CD4-positive, alpha-beta T cell treated with Interleukin-10 for 1 hour (primary cell): ENCODE measurements around the gene ATP1B1.

Experiments
- DNase-seq: peaks from one replicate; pipeline ENCODE4 v3.0.0-alpha.2; 2020

Gene ATP1B1

GRCh38 chr1:169106095-169106920, at the start of gene ATP1B1:
TSS of gene ATP1B1 (plus strand) at chr1:169106690. CDS start at chr1:169106830, 140 bp downstream.
- peak; percentile 84 for DNase-seq

DNA sequence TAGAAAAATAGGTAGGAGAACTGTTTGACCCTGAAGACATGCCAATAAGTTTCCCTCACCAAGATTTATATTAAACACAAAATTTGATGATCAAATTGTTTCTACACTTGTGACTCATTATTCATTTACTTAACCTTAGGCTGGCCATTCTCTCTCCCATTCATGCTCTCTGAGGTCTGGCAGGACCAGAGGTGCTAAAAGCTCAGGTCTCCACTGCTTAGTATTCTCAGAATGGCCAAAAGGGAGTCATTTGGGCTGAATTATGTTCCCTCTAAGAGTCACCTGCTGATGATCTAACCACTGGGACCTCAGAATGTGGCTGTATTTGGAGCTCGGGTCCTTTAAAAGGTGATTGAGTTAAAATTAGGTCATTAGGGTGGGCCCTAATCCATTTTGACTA, 47.1 kb upstream of the ATP1B1 start:
- no peak for DNase-seq

- DNase-seq = no peak
These were observed 46.3 kb upstream of the ATP1B1 start for GRCh38 chr1:169060043-169060722.

DNA sequence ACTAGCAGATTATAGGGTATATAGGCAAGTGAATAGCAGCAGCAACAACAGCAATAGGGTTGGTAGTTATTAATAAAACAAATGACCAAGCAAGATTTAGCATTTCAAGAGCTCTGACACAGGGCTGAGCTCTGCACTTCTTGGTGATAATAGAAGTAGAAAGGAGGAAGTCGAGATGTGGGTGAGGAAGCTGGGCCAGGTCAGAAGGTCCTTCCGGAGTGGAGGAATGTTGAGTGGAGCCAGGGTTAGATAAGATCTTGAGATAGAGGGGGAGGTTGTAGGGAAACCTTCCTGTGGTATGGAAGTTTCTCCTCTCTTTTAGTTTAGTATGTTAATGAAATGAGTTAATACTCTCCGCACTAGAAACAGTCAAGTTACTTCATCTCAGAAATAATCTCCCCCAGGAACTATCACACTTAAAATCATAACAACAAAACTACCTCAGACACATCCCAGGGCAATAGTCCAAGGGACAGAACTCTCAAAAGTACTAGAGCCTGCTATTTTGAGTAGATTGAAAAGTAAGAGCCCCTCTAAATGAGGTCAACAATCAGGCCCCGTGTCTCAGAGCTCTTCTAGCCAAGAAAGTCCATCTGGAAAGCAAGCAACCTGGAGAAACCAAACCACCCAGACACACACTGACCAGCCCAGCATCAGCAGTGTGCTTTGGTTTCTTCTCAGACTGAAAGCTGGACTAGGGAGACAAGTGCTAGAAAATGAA, 45.4 kb upstream of the ATP1B1 start:
- DNase-seq = no peak

DNA sequence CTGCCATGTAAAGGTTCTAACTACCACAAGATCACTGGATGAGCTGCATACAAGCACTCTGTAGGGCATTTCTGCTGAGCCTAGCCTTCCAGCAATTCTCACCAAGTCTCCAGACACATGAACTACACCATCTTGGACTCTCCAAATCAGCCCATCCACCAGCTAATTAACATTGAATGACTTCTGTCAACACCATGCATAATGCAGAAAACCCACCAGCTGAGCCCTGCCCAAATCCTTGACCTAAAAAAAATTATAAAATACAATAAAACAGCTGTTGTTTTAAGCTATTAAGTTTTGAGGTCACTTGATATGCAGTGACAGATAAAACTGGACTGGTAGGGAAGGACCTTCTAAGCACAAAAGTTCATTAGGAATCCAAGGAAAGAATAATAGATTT, 44.3 kb upstream of the ATP1B1 start:
- no peak for DNase-seq

GRCh38 chr1:169064103-169064502, 42.4 kb upstream of the ATP1B1 start:
- DNase-seq = no peak

DNA sequence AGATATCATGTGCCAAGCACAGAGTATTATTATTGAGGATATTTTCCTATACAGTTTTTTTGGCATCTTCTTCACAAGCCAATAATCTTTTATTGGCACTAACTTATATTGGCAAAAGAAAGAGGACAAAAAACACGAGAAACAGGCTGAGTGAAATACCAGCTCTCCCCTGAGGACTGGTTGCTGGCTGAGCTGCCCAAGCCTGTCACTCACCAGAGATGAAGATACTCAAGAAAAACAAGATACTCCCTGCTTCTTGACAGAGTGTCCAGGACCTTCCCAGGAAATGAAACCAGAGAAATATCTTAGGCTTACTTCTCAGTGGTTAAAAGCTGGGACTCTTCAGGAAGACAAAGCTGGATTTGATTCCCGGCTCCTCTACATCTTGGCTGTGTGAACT, 35.9 kb upstream of the ATP1B1 start:
- DNase-seq = no peak

DNA sequence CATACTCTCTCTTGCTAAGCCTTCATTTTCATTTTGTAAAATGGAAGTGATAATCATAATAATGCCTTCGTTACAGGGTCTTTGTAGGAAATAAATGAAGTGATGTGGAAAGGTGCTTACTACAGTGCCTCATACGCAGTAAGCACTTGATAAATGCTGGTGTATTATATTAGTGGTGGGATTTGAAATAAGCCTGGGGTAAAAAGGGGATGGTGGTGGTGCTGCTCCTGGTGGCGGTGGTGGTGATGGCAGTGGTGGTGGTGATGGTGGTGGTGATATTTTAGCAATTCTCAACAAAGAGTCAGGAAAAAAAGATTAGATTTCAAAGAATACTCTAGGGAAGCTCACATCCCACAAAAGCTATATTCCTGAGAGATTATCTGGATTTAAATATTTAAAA, 35.5 kb upstream of the ATP1B1 start:
- no peak for DNase-seq

DNA sequence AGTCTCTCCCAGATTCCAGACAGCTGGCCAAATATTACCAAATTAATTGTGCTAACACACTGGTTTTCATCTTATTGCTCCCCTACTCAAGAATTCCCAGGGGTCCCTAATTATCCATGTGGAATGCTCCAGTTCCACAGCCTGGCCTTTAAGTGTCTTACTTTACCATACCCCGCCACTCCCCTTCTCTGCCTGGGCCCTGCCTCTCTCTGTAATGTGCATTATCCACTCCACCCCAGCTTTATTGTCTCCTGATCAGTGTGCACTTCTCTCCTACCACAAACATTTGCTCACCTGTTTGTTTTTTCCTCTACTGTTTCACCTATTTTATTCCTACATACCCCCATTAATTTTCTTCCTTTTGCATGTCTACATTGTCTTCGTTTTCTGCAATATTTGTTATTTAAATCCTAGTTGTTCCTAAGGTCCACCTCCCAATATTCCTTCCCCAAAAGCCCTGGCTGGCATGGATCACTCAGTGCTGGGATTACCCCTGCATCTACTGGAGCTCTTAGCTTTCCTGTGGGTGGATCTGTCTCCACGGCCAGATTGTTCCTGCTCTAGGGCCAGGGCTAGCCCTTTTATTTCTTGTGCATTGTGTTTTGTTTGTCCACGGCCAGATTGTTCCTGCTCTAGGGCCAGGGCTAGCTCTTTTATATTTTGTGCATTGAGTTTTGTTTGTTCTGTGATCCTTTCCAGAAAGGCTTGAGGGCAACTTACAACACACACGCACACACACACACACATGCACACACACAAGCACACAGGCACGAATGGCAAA, 33.4 kb upstream of the ATP1B1 start:
- no peak for DNase-seq

- DNase-seq = no peak
These were observed 28.2 kb upstream of the ATP1B1 start for GRCh38 chr1:169078163-169078883.

- no peak for DNase-seq
These were observed 24.9 kb upstream of the ATP1B1 start for GRCh38 chr1:169081503-169082123.

DNA sequence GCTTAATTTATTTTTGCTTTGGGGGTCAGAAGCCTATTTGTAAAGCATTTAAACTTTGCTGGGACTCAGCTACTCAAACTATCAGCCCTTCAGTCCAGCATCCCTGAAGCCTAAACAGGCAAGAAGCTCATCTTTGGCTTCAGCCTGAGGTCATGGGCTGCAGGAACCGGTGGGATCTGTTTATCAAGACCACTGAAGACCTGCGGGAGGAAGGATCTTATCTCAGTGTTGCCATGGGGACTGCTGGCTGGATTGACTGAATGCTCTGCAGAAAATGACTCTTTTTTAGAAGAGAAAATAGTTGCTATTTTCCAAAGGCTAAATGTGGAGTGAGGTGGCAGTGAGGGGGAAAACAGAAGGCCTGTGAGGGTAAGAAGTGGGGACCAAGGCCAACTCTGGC, 20.6 kb upstream of the ATP1B1 start:
- no peak for DNase-seq

GRCh38 chr1:169086603-169087455, 19.7 kb upstream of the ATP1B1 start:
- DNase-seq = peak; percentile 21

- no peak for DNase-seq
These were observed 18.6 kb upstream of the ATP1B1 start for GRCh38 chr1:169087876-169088275.

GRCh38 chr1:169089776-169090175, 16.7 kb upstream of the ATP1B1 start:
- DNase-seq = no peak

DNA sequence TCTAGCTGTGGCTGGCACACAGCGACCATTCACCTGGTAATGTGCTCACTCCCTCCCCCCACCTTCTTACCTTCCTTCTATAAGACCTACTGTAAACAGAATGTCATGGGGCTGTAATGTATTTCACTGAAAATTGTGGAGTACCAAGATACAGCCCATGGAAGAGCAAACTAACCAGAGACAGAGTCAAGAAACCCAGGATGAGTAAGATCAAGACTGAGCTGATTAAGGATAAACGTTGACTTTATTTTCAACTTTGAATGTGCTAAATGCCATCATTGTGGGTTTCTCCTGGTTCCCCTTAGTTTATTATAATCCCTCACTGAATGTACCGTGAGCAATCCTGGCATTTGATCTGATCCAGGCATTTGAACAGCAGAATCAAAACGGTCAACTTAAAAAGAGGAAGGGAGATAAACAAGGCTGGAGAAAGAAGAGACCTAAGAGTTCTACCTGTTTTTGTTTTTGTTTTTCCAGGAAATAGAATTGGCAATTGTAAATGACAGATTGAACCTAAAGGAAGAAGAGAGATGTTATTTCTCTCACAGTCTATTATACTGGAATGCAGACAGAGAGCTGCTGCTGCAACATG, 16.1 kb upstream of the ATP1B1 start:
- DNase-seq = no peak

DNA sequence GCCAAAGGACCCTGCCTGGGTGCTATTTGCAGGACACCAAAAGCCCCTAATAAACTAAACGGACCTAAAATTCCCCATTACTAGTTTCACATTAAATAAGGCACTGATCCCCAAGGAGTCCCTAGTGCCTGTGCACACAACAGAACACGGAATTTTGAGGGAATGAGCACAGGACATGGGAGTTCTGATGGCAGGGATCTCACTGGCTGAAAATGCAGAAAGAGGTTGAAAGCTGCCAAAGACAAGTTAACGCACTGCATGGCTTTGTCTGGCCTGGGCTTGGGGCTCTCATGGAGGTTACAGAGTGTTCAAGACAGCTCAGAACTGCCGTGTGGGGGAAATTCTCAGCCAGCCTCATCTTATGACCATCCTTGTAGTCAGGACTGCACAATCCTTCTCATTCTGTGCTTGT, 15.6 kb upstream of the ATP1B1 start:
- no peak for DNase-seq

DNA sequence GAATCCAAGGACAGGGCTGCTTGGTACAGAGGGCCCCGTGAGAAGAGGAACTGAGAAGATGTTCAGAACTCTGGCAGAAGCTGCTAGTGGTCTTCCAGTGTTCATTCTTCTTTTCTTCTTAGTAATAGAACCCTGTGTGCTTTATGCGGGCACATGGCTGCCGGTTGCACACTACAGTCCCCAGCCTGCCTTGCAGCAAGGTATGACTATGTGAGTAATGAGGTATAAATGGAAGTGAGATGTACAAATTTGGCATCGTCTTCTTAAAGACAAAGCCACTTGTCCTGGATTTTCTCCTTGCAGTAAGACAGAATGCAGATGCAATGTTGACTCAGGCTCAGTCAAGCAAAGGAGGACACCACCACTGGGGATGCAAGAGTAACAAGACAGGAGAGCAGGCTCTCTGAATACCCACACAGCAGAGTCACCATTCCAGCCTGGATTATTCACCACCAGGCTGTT, 15.0 kb upstream of the ATP1B1 start:
- DNase-seq = no peak

DNA sequence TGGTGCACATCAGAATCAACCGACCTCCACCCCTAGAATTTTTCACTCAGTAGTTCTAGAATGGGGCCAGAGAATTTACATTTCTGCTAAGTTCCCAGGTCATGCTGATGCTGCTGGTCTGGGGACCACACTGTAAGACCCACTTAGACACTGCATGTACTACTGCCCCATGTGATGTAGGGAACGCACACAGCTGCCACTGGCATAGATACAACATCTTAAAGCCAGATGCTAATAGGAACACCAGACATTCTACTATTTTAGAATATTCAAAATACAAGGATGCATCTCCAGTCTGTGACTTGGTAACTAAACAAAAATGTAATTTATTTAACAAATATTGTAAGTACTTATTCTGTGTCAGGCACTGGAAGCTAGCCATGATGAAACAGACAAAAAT, 14.1 kb upstream of the ATP1B1 start:
- DNase-seq = no peak

DNA sequence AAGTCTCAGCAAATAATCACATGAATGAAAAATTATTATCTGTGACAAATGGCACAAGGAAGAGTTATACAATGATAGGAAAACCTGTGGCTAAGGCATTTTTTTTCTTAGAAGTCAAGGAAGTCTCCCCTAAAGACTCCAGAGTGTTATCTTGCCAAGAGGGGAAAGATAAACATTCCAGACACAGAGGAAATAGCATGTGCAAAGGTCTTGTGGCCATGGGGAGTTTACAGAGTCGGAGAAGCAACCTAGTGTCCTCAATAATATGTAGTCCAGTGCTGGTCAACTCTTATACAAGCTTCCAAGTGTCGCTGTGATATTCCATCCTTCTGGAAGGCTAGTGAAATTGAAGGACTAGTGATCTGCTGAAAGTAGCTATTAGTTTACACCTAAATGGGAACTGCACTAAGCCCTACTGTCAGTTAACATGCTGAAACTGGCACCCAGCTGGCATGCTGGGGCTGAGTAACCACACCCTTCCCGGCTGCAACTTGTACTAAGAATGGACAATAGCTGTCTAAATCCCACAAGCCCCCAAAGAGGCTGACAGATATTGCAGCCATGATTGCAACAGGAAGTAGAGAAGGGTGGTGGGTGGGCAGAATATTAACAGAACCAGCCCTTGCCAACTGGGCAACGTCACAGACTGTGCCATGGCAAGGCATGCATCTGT, 11.5 kb upstream of the ATP1B1 start:
- no peak for DNase-seq
